Keratinocyte (primary cell): ENCODE results near the gene TP53BP1. TPM values are rescaled to one million over a fixed set of nuclear protein-coding genes. Genes with fewer than 3 reads are reported as not detected.

Source experiments
- DNase-seq: peaks from one replicate; pipeline ENCODE4 v3.0.0-alpha.2; 2011; ENCODE audit warnings: low read depth, missing footprints, low spot score
- FAIRE-seq: peaks from 2 replicates; lab custom pipeline; 2011; peaks lifted over from hg19 to GRCh38; lab: Jason Lieb, UNC
- H2AFZ ChIP-seq: 2 replicates; pipeline ENCODE4 v1.6.0; 2012; ENCODE audit warnings: low read length, control low read depth, inconsistent platforms; ENCODE audit not compliant: control insufficient read depth
- H3K27ac ChIP-seq: 2 replicates; pipeline ENCODE4 v1.5.1; 2011; ENCODE audit warnings: low read length; ENCODE audit not compliant: control insufficient read depth, insufficient read depth
- H3K27me3 ChIP-seq: 3 replicates; pipeline ENCODE4 v1.6.0; 2011; ENCODE audit warnings: low read length; ENCODE audit not compliant: control insufficient read depth, insufficient read depth; ENCODE audit errors: extremely low read depth
- H3K36me3 ChIP-seq, 2 experiments: 2 replicates in 1 of 2; 3 replicates in 1 of 2; pipeline ENCODE4 v1.5.1; 2011; ENCODE audit warnings: low read length in 2 of 2, mild to moderate bottlenecking in 1 of 2; ENCODE audit not compliant: control insufficient read depth in 2 of 2, insufficient read depth in 2 of 2; ENCODE audit errors: extremely low read depth in 1 of 2
- H3K4me1 ChIP-seq: 3 replicates; pipeline ENCODE4 v1.5.1; 2011; ENCODE audit warnings: low read length; ENCODE audit not compliant: control insufficient read depth, insufficient read depth; ENCODE audit errors: extremely low read depth
- H3K4me2 ChIP-seq: 3 replicates; pipeline ENCODE4 v1.6.0; 2011; ENCODE audit warnings: low read depth, low read length; ENCODE audit not compliant: control insufficient read depth, insufficient read depth; ENCODE audit errors: extremely low read depth
- H3K4me3 ChIP-seq, 3 experiments: fragments of 200-600 bp in 1 of 3; sonication (generic) in 1 of 3; 2 replicates in 2 of 3; 3 replicates in 1 of 3; pipeline ENCODE4 v1.5.1; 2011 to 2016; ENCODE audit warnings: low read length in 3 of 3, mild to moderate bottlenecking in 3 of 3, control low read depth in 2 of 3, inconsistent platforms in 1 of 3, low read depth in 1 of 3, mixed read lengths in 1 of 3, mixed run types in 1 of 3, moderate library complexity in 1 of 3; ENCODE audit not compliant: control insufficient read depth in 2 of 3, insufficient read depth in 2 of 3; ENCODE audit errors: extremely low read depth in 1 of 3
- H3K79me2 ChIP-seq: 2 replicates; pipeline ENCODE4 v1.6.0; 2012; ENCODE audit warnings: low read length; ENCODE audit not compliant: control insufficient read depth, insufficient read depth
- H3K9ac ChIP-seq: 3 replicates; pipeline ENCODE4 v1.6.0; 2011; ENCODE audit warnings: low read length; ENCODE audit not compliant: control insufficient read depth, insufficient read depth; ENCODE audit errors: extremely low read depth
- H3K9me1 ChIP-seq: 3 replicates; pipeline ENCODE4 v1.6.0; 2011; ENCODE audit warnings: low read length; ENCODE audit not compliant: control insufficient read depth, insufficient read depth; ENCODE audit errors: extremely low read depth
- H3K9me3 ChIP-seq: 2 replicates; pipeline ENCODE4 v1.5.1; 2012; ENCODE audit warnings: low read depth, low read length; ENCODE audit not compliant: control insufficient read depth
- H4K20me1 ChIP-seq: 3 replicates; pipeline ENCODE4 v1.6.0; 2011; ENCODE audit warnings: low read length; ENCODE audit not compliant: control insufficient read depth, insufficient read depth; ENCODE audit errors: extremely low read depth
- CTCF ChIP-seq, 3 experiments: IDR thresholded peaks in 1 of 3; conservative IDR thresholded peaks in 1 of 3; optimal IDR thresholded peaks in 1 of 3; 2 replicates in 2 of 3; 3 replicates in 1 of 3; pipeline versions ENCODE3 to v1.5.1; 2011; ENCODE audit warnings: low read length in 3 of 3, mild to moderate bottlenecking in 3 of 3, moderate library complexity in 2 of 3, control low read depth in 1 of 3, inconsistent platforms in 1 of 3; ENCODE audit not compliant: insufficient read depth in 2 of 3; ENCODE audit errors: extremely low read depth in 1 of 3
- EZH2 ChIP-seq: IDR thresholded peaks from one replicate; pipeline ENCODE4 v1.6.1; 2012; ENCODE audit warnings: inconsistent platforms, mild to moderate bottlenecking, low read length, moderate library complexity
- dilution Hi-C: fragments of 300-500 bp; cut with MboI; formaldehyde crosslinking; loops from one replicate; pipeline ENCODE4 v1.7.0; 2020; ENCODE audit warnings: low sequenced_read_pairs; ENCODE audit not compliant: extremely low pct_ligation_motif_present
- polyA plus RNA-seq, 5 experiments: library from polyadenylated mRNA; depleted of rRNA in 3 of 5; stranded (reverse) in 3 of 5; stranded (forward) in 1 of 5; unstranded in 1 of 5; fragments of >200 nt; gene quantifications; 1 replicate in 1 of 5; 2 replicates in 3 of 5; 3 replicates in 1 of 5; pipeline versions ENCODE4 v1.2.1 to v1.2.3, GENCODE V29; 2011 to 2012; ENCODE audit warnings: missing spikeins in 2 of 5, low read depth in 1 of 5, low replicate concordance in 1 of 5

The TP53BP1 gene
- polyA plus RNA-seq, 1 donor (not counting 4 experiments of a cell fraction or from before 2014, with no cell fraction given): 30.7 TPM

DNA sequence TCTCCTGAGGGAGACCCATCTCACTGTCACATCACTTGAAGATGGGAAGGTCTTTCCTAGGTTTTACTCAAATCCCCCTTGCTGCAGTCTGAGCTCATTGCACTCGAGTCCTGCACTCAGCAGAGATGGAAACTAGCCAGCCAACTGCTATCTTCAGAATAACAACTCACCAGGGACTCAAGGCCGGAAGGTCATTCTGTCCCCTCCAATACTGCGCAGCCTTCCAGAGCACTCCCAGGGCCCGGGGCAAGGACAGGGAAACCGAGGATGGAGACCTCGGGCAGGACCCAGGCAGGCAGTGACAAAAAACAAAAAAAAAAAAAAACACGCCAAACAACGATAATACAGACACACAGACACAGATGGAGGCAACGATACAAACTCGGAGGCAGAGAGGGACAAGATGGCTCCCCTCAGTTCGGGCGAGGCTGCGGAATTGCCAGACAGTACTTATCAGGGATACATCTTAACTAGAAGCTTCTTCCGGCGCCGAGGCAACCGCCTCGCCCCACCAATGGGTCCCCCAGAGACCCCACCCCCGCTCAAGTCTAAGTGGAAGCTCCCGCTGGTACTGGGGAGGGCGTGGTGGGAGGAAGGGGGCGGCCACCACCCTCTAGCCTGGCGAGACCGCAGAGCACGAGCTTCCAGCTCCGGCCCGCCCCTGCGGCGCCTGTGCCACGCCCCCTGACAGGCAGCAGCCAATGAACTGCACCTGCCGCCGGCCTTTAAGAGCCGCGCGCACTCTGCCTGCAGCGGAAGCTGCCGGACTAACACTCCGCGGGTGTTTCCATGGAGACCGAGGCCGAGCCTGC lies 17.4 kb upstream of the TP53BP1 start:
- DNase-seq (peak; percentile 84), FAIRE-seq (peak; percentile 59)
- Histone ChIP-seq H3K36me3 (no peaks in the 10 kb centered on the region), H3K27me3 (peaks cover 13% of the 10 kb centered on the region), H3K79me2 (no peaks in the 10 kb centered on the region), H2AFZ (peak overlapping the region; percentile 77), H3K4me2 (peak overlapping the region; percentile 96), H3K27ac (peak overlapping the region; percentile 55), H4K20me1 (no peaks in the 10 kb centered on the region), H3K9me3 (no peaks in the 10 kb centered on the region), H3K4me3 (peak overlapping the region; percentile 52 to 77 (median 63)), H3K4me1 (peaks cover 11% of the 10 kb centered on the region), H3K9me1 (no peaks in the 10 kb centered on the region), H3K9ac (peak overlapping the region; percentile 76)
- TF ChIP-seq CTCF (optimal IDR thresholded peaks at IDR 0.05 in 1 of 3, IDR thresholded peaks at IDR 0.05 in 1 of 3, conservative IDR thresholded peaks at IDR 0.05 in 1 of 3; ENCODE audit: extremely low read depth in 1 of 3, insufficient read depth in 2 of 3, low read length in 3 of 3) (peak in 2 of 3 experiments; percentile 12 to 15), EZH2 (no peak)
- dilution Hi-C loops: no loop called here

DNA sequence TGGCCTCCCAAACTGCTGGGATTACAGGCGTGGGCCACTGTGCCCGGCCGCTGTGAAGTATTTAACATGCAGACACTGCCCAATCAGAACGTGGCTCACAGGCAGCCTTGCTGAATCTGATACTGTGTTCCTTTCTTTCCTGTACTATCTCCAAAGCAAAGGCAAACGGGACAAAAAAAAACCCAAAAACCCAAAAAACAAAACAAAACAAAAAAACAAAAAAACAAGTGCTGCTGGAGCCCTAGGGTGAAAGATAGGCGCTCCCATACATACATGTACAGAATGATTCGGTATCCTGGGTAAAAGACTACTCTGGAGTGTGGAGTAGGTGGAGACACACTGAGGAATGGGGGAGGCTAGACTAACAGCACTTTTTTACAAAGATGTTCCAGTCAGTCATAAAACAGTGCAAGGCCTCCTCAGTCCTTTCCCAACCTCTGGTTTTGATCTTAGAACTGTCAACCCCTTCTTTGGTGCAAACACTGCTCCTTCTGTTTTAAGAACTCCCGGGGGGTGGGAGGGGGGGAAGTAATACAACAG lies 16.8 kb upstream of the TP53BP1 start:
- Histone ChIP-seq H3K27me3 (peaks cover 13% of the 10 kb centered on the region), H3K9me3 (no peaks in the 10 kb centered on the region), H3K79me2 (no peaks in the 10 kb centered on the region), H3K9me1 (no peaks in the 10 kb centered on the region), H2AFZ (peak overlapping the region; percentile 77), H3K36me3 (no peaks in the 10 kb centered on the region), H3K4me1 (peaks cover 11% of the 10 kb centered on the region), H3K4me3 (peak overlapping the region in 2 of 3 experiments; percentile 52 to 77), H3K9ac (no peak overlapping the region), H3K4me2 (peak overlapping the region; percentile 96), H4K20me1 (no peaks in the 10 kb centered on the region), H3K27ac (no peak overlapping the region)
- FAIRE-seq (no peak), DNase-seq (no peak)
- TF ChIP-seq CTCF (optimal IDR thresholded peaks at IDR 0.05 in 1 of 3, IDR thresholded peaks at IDR 0.05 in 1 of 3, conservative IDR thresholded peaks at IDR 0.05 in 1 of 3; ENCODE audit: extremely low read depth in 1 of 3, insufficient read depth in 2 of 3, low read length in 3 of 3) (no peak), EZH2 (no peak)
- dilution Hi-C loops: no loop called here
